Osteoblast (primary cell): ENCODE results near the gene TMEM190. TPM values are rescaled to one million over a fixed set of nuclear protein-coding genes. Genes with fewer than 3 reads are reported as not detected.

Experiments
- DNase-seq: peaks from one replicate; pipeline ENCODE4 v3.0.0; 2011; ENCODE audit warnings: low spot score, mixed read lengths; ENCODE audit not compliant: insufficient read length; ENCODE audit errors: missing footprints
- H2AFZ ChIP-seq: 2 replicates; pipeline ENCODE4 v1.6.0; 2011; ENCODE audit warnings: mild to moderate bottlenecking, low read length
- H3K27ac ChIP-seq: 2 replicates; pipeline ENCODE4 v1.5.1; 2011; ENCODE audit warnings: mild to moderate bottlenecking, low read depth, low read length, moderate library complexity
- H3K27me3 ChIP-seq: 2 replicates; pipeline ENCODE4 v1.6.0; 2012; ENCODE audit warnings: mild to moderate bottlenecking, control low read depth, inconsistent platforms, low read length, moderate library complexity; ENCODE audit not compliant: insufficient read depth
- H3K36me3 ChIP-seq: 2 replicates; pipeline ENCODE4 v1.5.1; 2011; ENCODE audit warnings: mild to moderate bottlenecking, low read length, control low read depth, moderate library complexity; ENCODE audit not compliant: insufficient read depth
- H3K4me1 ChIP-seq: 2 replicates; pipeline ENCODE4 v1.5.1; 2011; ENCODE audit warnings: mild to moderate bottlenecking, low read length, control low read depth, moderate library complexity; ENCODE audit not compliant: insufficient read depth
- H3K4me2 ChIP-seq: 2 replicates; pipeline ENCODE4 v1.6.0; 2011; ENCODE audit warnings: mild to moderate bottlenecking, low read length; ENCODE audit not compliant: insufficient read depth
- H3K4me3 ChIP-seq: fragments of 200-600 bp; sonication (generic); 3 replicates; pipeline ENCODE4 v1.5.1; 2012; ENCODE audit warnings: mild to moderate bottlenecking, low read length, inconsistent platforms; ENCODE audit not compliant: insufficient read depth
- H3K79me2 ChIP-seq: 2 replicates; pipeline ENCODE4 v1.6.0; 2012; ENCODE audit warnings: mild to moderate bottlenecking, low read length, control low read depth, inconsistent platforms; ENCODE audit not compliant: insufficient read depth
- H3K9me3 ChIP-seq: 2 replicates; pipeline ENCODE4 v1.5.1; 2011; ENCODE audit warnings: low read depth, low read length, control low read depth
- H4K20me1 ChIP-seq: 2 replicates; pipeline ENCODE4 v1.6.0; 2012; ENCODE audit warnings: mild to moderate bottlenecking, low read length, control low read depth; ENCODE audit not compliant: insufficient read depth
- CTCF ChIP-seq: IDR thresholded peaks from 2 replicates; pipeline ENCODE4 v1.5.1; 2011; ENCODE audit warnings: mild to moderate bottlenecking, low read depth, low read length, moderate library complexity; ENCODE audit errors: extremely low read depth
- total RNA-seq: library from RNA; depleted of rRNA; stranded (reverse); fragments of >200 nt; gene quantifications from 2 replicates; pipeline ENCODE4 v1.2.3, GENCODE V29; 2012

The TMEM190 gene
- total RNA-seq, 1 donor: not detected

- peaks cover 7% of the 10 kb centered on the region for H3K27me3 ChIP-seq
- no peak overlapping the region for H2AFZ ChIP-seq
- H3K9me3 ChIP-seq: no peaks in the 10 kb centered on the region
- no peaks in the 10 kb centered on the region for H3K79me2 ChIP-seq
- H3K4me1 ChIP-seq: no peaks in the 10 kb centered on the region
- DNase-seq: peak; percentile 21
- TF ChIP-seq CTCF: no peak
- H3K36me3 ChIP-seq: no peaks in the 10 kb centered on the region
- H3K4me2 ChIP-seq: no peak overlapping the region
- no peak overlapping the region for H3K27ac ChIP-seq
- H4K20me1 ChIP-seq: no peaks in the 10 kb centered on the region
- H3K4me3 ChIP-seq: no peak overlapping the region
Measured at GRCh38 chr19:55423225-55424005, 46.8 kb downstream of the TMEM190 start.

DNA sequence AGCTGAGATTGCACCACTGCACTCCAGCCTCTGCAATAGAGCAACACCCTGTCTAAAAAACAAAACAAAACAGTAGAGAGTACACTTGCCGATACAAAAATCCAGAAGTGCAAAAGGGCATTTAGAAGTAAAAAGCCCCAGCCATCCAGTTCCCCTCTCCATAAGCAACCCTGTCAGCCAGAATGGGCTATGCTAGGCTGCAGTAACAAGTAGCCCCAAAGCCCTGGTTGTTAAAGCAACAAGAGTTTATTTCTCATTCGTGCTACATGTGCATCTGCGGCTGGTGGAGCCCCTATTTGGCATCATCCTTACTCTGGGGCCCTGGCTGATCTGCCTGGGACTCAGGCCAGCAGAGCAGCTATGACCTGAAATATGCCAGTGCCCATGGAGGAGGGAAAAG lies 47.9 kb downstream of the TMEM190 start:
- H3K4me1 ChIP-seq: no peaks in the 10 kb centered on the region
- H3K79me2 ChIP-seq: no peaks in the 10 kb centered on the region
- no peak overlapping the region for H3K27ac ChIP-seq
- TF ChIP-seq CTCF: no peak
- H3K27me3 ChIP-seq: peaks cover 4% of the 10 kb centered on the region
- H3K9me3 ChIP-seq: no peaks in the 10 kb centered on the region
- no peak for DNase-seq
- H3K4me2 ChIP-seq: no peak overlapping the region
- no peak overlapping the region for H3K4me3 ChIP-seq
- H4K20me1 ChIP-seq: no peaks in the 10 kb centered on the region
- no peaks in the 10 kb centered on the region for H3K36me3 ChIP-seq
- no peak overlapping the region for H2AFZ ChIP-seq

GRCh38 chr19:55426042-55426441 lies 49.4 kb downstream of the TMEM190 start:
- Histone ChIP-seq H3K36me3 (no peaks in the 10 kb centered on the region), H4K20me1 (no peaks in the 10 kb centered on the region), H3K27me3 (peaks cover 4% of the 10 kb centered on the region), H3K27ac (no peak overlapping the region), H3K9me3 (no peaks in the 10 kb centered on the region), H3K79me2 (no peaks in the 10 kb centered on the region), H2AFZ (no peak overlapping the region), H3K4me3 (no peak overlapping the region), H3K4me1 (no peaks in the 10 kb centered on the region), H3K4me2 (no peak overlapping the region)
- DNase-seq: peak; percentile 70
- TF ChIP-seq CTCF: no peak

Other genes starting within 250 kb of the TMEM190 start
- 0.29 TPM in 1 of 2 replicates, not detected in the other for gene TNNT1, start 227.6 kb upstream of the TMEM190 start, total RNA-seq
- gene TNNI3, start 219.1 kb upstream of the TMEM190 start, total RNA-seq: not detected in 2 replicates
- 0.59 and 0.72 TPM in 2 replicates for gene DNAAF3, start 210.2 kb upstream of the TMEM190 start, total RNA-seq
- gene SYT5, start 196.5 kb upstream of the TMEM190 start, total RNA-seq: not detected in 2 replicates
- gene PTPRH, start 167.3 kb upstream of the TMEM190 start, total RNA-seq: 0.88 and 1.1 TPM in 2 replicates
- 1.5 and 2.5 TPM in 2 replicates for gene TMEM86B, start 148.1 kb upstream of the TMEM190 start, total RNA-seq
- 27.1 and 32.6 TPM in 2 replicates for gene PPP6R1, start 117.8 kb upstream of the TMEM190 start, total RNA-seq
- gene HSPBP1, start 96.7 kb upstream of the TMEM190 start, total RNA-seq: 20.6 and 26.4 TPM in 2 replicates
- gene BRSK1, start 92.8 kb upstream of the TMEM190 start, total RNA-seq: 1.8 and 4.0 TPM in 2 replicates
- under 0.01 and 0.29 TPM in 2 replicates for gene TMEM150B, start 51.5 kb upstream of the TMEM190 start, total RNA-seq
- 9.7 and 10.9 TPM in 2 replicates for gene KMT5C, start 37.0 kb upstream of the TMEM190 start, total RNA-seq
- not detected in 2 replicates for gene COX6B2, start 22.1 kb upstream of the TMEM190 start, total RNA-seq
- not detected in 2 replicates for gene GARIN5B, start 13.6 kb upstream of the TMEM190 start, total RNA-seq
- gene IL11, start 6.4 kb upstream of the TMEM190 start, total RNA-seq: 0.36 and 1.2 TPM in 2 replicates
- gene TMEM238, start 7.5 kb downstream of the TMEM190 start, total RNA-seq: 0.29 TPM in 1 of 2 replicates, not detected in the other
- gene RPL28, start 9.1 kb downstream of the TMEM190 start, total RNA-seq: 223 and 310 TPM in 2 replicates
- 37.3 and 66.9 TPM in 2 replicates for gene UBE2S, start 31.0 kb downstream of the TMEM190 start, total RNA-seq
- gene SHISA7, start 66.5 kb downstream of the TMEM190 start, total RNA-seq: not detected in 2 replicates
- gene ISOC2, start 84.8 kb downstream of the TMEM190 start, total RNA-seq: 55.4 and 65.1 TPM in 2 replicates
- not detected in 2 replicates for gene C19orf85, start 87.9 kb downstream of the TMEM190 start, total RNA-seq
- 1.5 and 2.9 TPM in 2 replicates for gene ZNF628, start 99.8 kb downstream of the TMEM190 start, total RNA-seq
- 8.3 and 11.2 TPM in 2 replicates for gene NAT14, start 108.4 kb downstream of the TMEM190 start, total RNA-seq
- gene SSC5D, start 111.6 kb downstream of the TMEM190 start, total RNA-seq: 22.7 and 77.4 TPM in 2 replicates
- not detected in 2 replicates for gene SBK2, start 160.3 kb downstream of the TMEM190 start, total RNA-seq
- gene SBK3, start 168.7 kb downstream of the TMEM190 start, total RNA-seq: not detected in 2 replicates
- 6.9 and 7.4 TPM in 2 replicates for gene ZNF579, start 204.0 kb downstream of the TMEM190 start, total RNA-seq
- 2.9 and 3.6 TPM in 2 replicates for gene FIZ1, start 222.7 kb downstream of the TMEM190 start, total RNA-seq
- gene ZNF524, start 223.5 kb downstream of the TMEM190 start, total RNA-seq: 11.2 TPM in 2 replicates
- gene ZNF865, start 228.8 kb downstream of the TMEM190 start, total RNA-seq: 1.4 and 1.5 TPM in 2 replicates
- gene ZNF784, start 247.7 kb downstream of the TMEM190 start, total RNA-seq: 6.5 and 8.7 TPM in 2 replicates